Measurements from ENCODE around the gene KLK15. TPM values are rescaled to one million over a fixed set of nuclear protein-coding genes. Genes with fewer than 3 reads are reported as not detected.

The KLK15 gene
- total RNA-seq, 4 donors from 2014 or later = not detected

- 10% methylated on average over 8 to 15 of the region's 15 CpGs for WGBS, 2 donors
- TF ChIP-seq, protein P1, sequence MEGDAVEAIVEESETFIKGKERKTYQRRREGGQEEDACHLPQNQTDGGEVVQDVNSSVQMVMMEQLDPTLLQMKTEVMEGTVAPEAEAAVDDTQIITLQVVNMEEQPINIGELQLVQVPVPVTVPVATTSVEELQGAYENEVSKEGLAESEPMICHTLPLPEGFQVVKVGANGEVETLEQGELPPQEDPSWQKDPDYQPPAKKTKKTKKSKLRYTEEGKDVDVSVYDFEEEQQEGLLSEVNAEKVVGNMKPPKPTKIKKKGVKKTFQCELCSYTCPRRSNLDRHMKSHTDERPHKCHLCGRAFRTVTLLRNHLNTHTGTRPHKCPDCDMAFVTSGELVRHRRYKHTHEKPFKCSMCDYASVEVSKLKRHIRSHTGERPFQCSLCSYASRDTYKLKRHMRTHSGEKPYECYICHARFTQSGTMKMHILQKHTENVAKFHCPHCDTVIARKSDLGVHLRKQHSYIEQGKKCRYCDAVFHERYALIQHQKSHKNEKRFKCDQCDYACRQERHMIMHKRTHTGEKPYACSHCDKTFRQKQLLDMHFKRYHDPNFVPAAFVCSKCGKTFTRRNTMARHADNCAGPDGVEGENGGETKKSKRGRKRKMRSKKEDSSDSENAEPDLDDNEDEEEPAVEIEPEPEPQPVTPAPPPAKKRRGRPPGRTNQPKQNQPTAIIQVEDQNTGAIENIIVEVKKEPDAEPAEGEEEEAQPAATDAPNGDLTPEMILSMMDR (IDR thresholded peaks at IDR 0.05) = no peak
- no peak for TF ChIP-seq POLR2A (IDR thresholded peaks at IDR 0.05)
- intact Hi-C loops (cut with DNase I; ENCODE audit: low total_unique reads) = no loop called here
Observed at GRCh38 chr19:50820086-50820485, 13.3 kb downstream of the KLK15 start.

GRCh38 chr19:50819636-50820035, 13.7 kb downstream of the KLK15 start:
- TF ChIP-seq POLR2A (IDR thresholded peaks at IDR 0.05) = no peak
- TF ChIP-seq, protein P1 (IDR thresholded peaks at IDR 0.05) = no peak
- DNase-seq (ENCODE audit: low spot score in 2 of 2) = no peak
- WGBS, 2 donors = 34 to 39% methylated on average over 8 of the region's 8 CpGs
- intact Hi-C loops (cut with DNase I; ENCODE audit: low total_unique reads) = no loop called here
- H3K4me3 ChIP-seq (ENCODE audit: low read depth, poor library complexity, severe bottlenecking) = no peak overlapping the region

More at GRCh38 chr19:50820086-50820485, 13.3 kb downstream of the KLK15 start:
- no peak overlapping the region for H3K4me3 ChIP-seq (ENCODE audit: low read depth, poor library complexity, severe bottlenecking)
- no peak for DNase-seq (ENCODE audit: low spot score in 2 of 2)

GRCh38 chr19:50818859-50819472, 14.4 kb downstream of the KLK15 start:
- intact Hi-C loops (cut with DNase I; ENCODE audit: low total_unique reads) = no loop called here
- 71 to 74% methylated on average over 11 to 12 of the region's 12 CpGs for WGBS, 2 donors
- TF ChIP-seq, protein P1 (IDR thresholded peaks at IDR 0.05) = no peak
- no peak for TF ChIP-seq POLR2A (IDR thresholded peaks at IDR 0.05)
- no peak overlapping the region for H3K4me3 ChIP-seq (ENCODE audit: low read depth, poor library complexity, severe bottlenecking)
- DNase-seq (ENCODE audit: low spot score in 2 of 2) = no peak

DNA sequence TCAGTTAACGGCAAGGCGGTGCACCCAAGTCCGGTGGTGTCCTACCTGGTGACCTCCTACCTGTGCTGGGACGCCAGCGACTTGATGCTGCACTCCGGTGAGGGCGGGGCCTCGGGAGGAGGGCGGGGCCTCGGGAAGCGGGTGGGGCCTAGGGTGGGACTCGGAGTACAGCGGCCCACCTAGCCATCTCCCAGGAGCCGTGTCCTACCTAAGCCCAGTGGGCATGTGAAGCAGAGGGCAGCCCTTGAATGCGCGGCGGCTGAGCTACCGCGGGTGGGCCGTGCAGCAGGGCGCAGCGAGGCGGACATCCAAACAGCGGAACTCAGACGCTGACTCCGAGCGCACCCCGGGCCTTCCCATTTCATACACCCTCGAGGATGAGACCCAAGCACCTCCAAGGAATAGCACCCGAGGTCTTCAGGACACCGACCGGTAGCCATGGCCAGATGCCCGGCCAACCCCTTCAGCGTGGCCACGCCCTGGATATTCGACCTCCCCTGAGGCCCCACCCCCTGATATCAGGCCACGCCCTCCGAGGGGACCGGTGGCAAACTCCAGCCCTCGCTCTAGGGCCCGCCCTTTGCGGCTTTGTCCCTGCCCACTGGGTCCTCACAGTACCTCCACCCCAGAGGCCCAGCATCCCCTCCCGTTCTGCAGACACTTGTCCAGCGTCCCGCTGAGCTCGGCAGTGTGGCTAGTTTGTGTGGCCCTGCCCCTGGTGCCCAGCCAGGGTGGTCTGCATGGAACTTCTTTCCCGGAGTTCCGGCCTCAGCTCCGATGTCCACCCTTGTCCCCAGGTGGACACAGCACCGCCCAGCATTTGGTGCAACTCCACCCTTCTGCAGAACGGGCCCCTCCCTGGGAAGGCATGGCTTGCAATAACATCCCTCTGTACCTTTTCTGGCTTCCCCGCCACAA, 15.2 kb downstream of the KLK15 start:
- 10 to 14% methylated on average over 22 of the region's 52 CpGs for WGBS, 2 donors
- intact Hi-C loops (cut with DNase I; ENCODE audit: low total_unique reads) = no loop called here
- H3K4me3 ChIP-seq (ENCODE audit: low read depth, poor library complexity, severe bottlenecking) = no peak overlapping the region

GRCh38 chr19:50815439-50815838, 17.9 kb downstream of the KLK15 start:
- 95 to 100% methylated on average over 1 of the region's 1 CpG for WGBS, 2 donors
- no peak for DNase-seq (ENCODE audit: low spot score in 2 of 2)
- H3K4me3 ChIP-seq (ENCODE audit: low read depth, poor library complexity, severe bottlenecking) = no peak overlapping the region
- intact Hi-C loops (cut with DNase I; ENCODE audit: low total_unique reads) = no loop called here
- TF ChIP-seq POLR2A (IDR thresholded peaks at IDR 0.05) = no peak
- TF ChIP-seq, protein P1 (IDR thresholded peaks at IDR 0.05) = no peak

More for the DNA sequence above, 15.2 kb downstream of the KLK15 start:
- TF ChIP-seq, protein P1 (IDR thresholded peaks at IDR 0.05) = no peak
- TF ChIP-seq POLR2A (IDR thresholded peaks at IDR 0.05) = no peak
- no peak for DNase-seq (ENCODE audit: low spot score in 2 of 2)
